GM19463 (cell line): ENCODE data around the gene BCORL1.

Experiments
- ATAC-seq: cut with Tn5 transposase; IDR thresholded peaks from one replicate; pipeline ENCODE4 v1.9.1; 2021; ENCODE audit warnings: mild to moderate bottlenecking, moderate library complexity; ENCODE audit not compliant: unreplicated experiment

The BCORL1 gene

DNA sequence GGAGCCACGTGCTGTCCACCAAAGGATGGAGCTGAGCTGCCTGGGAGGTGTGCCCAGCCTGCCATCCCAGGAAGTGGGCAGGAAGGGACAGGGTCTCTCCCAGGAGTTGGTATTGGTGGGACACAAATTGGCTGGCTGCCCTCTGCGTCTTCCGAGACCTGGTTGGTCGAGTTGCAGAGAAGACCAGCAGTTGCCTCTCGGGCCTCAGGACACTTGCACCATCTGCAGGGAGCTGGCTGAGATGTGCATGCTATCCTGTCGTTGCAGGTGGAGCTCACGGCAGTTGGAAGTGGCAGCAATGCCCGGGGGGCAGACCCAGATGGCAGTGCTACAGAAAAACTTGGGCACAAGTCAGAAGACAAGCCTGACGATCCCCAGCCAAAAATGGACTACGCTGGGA, 30.2 kb downstream of the BCORL1 start:
- no peak for ATAC-seq

DNA sequence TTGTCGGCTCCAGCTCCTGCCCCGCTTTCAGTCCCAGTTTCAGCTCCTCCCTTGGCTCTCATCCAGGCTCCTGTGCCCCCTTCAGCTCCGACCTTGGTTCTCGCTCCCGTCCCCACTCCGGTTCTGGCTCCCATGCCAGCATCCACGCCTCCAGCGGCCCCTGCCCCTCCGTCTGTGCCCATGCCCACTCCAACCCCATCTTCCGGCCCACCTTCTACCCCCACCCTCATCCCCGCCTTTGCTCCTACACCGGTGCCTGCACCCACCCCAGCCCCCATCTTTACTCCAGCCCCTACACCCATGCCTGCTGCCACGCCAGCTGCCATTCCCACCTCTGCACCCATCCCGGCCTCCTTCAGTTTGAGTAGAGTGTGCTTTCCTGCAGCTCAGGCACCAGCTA, 31.2 kb downstream of the BCORL1 start:
- ATAC-seq = no peak

DNA sequence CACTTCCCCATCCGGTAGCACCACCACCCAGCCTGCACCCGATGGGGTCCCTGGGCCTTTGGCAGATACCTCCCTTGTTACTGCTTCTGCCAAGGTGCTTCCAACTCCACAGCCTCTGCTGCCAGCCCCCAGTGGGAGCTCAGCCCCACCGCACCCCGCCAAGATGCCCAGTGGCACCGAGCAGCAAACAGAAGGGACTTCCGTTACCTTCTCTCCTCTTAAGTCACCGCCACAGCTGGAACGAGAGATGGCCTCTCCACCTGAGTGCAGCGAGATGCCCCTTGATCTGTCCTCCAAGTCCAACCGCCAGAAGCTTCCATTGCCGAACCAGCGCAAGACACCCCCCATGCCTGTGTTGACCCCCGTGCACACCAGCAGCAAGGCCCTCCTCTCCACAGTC, 31.9 kb downstream of the BCORL1 start:
- ATAC-seq = no peak

DNA sequence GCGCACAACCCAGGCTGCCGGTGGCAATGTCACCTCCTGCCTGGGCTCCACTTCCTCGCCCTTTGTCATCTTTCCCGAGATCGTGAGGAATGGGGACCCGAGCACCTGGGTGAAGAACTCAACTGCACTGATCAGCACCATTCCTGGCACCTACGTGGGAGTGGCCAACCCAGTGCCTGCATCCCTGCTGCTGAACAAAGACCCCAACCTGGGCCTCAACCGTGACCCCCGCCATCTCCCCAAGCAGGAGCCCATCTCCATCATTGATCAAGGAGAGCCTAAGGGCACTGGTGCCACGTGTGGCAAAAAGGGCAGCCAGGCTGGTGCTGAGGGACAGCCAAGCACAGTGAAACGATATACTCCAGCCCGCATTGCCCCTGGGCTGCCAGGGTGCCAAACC, 32.3 kb downstream of the BCORL1 start:
- no peak for ATAC-seq

DNA sequence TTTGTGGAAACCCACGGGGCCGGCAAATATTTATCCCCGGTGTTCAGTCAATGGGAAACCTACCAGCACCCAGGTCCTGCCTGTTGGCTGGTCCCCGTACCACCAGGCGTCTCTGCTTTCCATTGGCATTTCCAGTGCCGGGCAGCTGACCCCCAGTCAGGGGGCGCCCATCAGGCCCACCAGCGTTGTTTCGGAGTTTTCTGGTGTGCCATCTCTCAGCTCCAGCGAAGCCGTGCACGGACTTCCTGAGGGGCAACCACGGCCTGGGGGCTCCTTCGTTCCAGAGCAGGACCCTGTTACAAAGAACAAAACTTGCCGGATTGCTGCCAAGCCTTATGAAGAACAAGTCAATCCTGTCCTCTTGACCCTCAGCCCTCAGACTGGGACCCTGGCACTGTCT, 32.7 kb downstream of the BCORL1 start:
- no peak for ATAC-seq

DNA sequence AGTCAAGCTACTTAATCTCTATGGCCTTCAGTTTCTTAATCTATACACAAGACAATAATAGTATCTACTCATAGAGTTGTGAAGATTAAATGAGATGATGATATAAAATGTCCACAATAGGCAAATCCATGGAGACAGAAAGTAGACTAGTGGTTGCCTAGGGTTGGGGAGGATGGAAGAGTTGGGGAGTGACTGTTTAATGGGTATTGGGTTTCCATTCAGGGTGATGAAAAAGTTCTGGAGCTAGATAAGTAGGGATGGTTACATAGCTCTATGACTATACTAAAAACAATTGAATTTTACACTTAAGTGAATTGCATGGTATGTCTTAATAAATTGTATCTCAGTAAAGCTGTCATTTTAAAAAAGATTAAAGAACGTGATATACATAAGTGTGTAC, 35.7 kb downstream of the BCORL1 start:
- ATAC-seq = no peak

DNA sequence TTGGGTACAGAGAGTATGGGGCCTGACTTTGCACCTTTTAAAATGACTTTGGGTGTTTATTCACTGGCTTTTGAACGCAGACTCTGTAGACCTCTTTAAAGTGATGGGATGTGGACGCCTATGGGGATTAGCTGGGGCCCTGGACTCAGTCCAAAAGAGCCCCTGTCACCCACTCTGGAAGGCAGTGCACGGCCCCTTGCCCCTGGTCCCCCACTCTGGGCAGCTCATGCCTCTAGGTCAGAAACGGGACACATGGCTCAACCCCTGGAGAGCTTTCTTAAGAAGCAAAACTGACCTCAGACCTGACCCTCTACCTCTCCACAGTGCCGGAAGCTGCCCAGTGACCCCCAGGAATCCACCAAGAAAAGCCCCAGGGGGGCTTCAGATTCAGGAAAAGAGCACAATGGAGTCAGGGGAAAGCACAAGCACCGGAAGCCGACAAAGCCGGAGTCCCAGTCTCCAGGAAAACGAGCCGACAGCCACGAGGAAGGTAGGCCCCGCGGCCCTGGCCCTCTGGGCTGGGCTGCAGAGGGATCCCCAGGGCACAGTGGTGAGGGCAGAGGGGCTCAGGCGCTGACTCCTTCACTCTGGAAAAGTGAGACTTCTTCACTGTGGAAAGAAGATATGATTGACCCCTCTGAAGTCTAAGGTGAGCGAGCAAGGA, 38.4 kb downstream of the BCORL1 start:
- no peak for ATAC-seq

DNA sequence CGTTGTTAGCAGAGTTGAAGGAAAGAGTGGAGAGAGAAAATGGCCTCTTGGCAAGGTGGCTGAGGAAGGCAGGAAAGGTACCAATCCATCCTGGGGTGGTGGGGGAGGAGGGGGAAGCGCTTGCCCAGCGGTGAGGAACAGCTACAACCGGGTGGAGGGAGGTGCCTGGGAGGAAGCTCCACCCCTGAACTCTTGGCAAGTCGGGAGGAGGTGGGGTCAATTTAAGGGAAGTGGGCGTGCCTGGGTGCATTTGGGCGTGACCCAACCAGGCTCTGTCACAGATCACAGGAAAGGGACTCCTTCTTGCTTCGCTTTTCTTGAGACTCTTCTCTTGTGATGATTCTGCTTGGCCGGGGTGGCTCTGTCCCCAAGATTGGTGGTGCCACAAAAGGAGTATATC, 41.7 kb downstream of the BCORL1 start:
- peak; percentile 100 for ATAC-seq

DNA sequence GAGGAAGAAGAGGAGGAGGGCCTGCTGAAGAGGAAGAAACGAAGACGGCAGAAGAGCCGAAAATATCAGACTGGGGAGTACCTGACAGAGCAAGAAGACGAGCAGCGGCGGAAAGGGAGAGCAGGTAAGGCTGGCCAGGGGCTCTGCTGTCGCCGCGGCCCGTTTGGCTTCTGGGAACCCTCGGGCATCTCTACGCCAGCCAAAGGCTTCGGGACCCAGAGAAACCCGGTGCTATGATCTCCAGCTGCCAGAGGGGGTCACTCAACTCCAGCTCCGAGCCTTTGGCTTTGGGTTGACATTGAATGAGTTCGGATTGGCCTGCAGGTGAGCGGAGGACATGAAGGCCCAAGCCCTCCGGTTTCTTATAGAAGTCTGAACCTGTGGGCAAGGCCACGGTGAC, 42.8 kb downstream of the BCORL1 start:
- ATAC-seq = no peak

DNA sequence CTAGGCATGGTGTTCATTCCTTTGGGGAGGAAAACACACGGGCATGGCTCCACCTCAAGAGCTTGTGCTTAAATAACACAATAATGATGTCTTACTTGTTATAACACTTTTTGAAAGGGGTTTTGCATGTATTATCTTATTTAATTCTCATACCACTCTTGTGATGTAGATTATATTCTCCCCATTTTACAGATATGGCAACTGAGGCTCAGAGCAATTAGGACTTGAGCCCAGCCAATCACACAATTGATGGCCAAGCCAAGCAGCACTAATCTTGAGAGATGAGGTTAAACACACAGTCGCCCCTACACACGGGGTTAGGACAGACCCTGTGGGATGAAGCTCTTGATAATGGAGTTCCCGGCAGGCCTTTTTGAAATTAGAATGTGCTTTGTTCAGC, 45.1 kb downstream of the BCORL1 start:
- ATAC-seq = no peak

DNA sequence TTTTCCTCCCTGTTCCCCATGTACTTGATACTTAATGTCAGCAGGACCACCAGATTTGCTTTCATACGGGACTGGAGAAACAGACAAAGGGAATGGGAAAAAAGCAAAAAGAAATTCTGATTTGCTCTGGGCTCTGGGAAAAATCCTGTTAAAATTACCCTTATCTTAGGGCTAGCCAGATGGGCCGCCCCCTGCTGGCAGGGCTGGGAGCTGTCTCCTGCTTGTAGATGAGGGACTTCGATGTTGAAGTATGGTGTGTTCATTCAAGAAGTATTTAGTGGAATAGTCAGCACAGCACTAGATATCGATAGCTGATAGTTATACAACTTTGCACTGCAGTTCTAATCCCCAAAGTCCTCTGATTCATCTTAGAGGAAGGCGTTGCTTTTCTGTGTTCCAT, 45.8 kb downstream of the BCORL1 start:
- ATAC-seq = no peak

DNA sequence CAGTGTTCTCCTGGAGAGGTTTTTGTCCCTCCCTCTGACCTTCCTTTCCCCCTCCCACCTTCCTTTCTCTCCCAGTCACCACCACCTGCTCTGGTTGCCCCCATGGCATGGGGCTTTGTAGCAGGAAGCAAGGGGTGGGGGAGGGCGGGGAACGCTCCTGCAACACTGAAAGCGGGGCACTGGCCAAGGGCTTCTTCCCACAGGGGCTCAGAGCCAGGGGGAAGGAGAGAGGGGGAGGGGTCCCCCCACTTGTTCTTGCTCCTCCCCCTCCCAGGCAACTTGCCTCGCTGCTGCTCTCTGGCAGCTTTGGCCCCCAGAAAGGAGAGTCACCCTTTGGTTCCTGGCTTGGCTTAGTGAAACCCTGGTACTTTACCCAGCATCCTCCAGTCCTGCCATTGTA, 48.4 kb downstream of the BCORL1 start:
- ATAC-seq = no peak

DNA sequence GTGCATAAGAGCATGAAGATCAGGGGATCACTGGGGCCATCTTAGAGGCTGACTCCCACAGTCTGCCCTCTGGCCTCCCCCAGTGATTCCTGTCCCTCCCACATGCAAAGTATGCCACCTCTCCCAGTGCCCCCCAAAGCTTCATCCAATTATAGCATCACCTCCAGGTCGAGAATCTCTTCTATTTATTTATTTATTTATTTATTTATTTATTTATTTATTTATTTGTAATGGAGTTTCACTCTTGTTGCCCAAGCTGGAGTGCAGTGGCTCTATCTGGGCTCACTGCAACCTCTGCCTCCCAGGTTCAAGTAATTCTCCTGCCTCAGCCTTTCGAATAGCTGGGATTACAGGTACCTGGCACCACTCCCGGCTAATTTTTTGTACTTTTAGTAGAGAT, 50.1 kb downstream of the BCORL1 start:
- ATAC-seq = no peak

DNA sequence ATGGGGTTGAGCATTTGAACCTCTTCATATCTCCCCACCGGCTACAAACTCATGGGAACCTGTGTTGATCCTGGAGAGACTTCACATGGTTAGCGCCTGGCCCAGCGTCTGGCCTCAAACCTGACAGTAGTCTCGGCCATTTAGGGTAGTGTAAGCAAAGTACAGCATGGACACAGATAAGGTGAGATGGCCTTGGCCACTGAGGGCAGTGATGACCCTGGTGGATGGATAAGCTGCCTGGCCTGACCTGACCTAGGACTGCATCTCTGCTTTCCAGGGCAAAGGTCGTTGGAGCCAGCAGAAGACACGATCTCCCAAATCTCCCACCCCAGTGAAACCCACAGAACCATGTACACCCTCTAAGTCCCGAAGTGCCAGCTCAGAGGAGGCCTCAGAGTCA, 51.7 kb downstream of the BCORL1 start:
- no peak for ATAC-seq

DNA sequence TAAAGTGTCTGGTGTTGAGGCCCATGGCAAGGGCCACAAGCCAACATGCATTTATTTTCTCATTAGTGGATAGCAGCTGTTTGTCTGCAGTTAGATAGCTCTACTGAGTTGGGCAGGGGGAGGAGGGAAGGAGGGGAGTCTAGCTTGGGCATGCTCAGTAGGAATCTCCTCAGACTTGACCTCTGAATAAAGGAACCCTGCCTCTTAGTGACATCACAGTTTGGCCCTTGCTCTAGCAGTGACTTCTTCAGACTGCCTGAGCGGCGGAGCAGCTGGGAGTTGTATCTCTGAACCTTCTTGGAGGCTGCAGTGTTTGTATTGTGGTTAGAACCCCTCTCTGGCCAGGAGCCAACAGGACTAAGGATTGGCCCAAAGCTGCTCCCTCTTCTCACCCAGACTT, 57.4 kb downstream of the BCORL1 start:
- ATAC-seq = no peak

DNA sequence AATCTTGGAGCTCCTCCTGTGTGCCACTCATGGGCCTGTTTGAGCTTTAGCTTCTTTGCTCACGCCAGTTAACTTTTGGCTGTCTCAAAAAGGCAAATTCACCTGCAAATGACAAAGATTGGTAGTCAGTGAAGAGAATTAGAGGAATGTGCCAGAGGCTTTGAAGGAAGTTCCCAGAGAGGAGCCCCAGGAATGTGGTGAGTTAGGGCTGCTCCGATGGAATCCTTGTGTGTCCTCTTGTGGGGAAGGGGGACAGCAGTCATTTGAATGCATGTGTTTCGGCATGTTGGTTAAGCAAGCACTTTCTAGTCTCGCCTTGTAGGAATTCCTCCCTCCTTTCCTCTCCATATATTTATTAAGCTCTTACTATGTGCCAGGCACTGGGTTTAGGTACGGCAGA, 65.0 kb downstream of the BCORL1 start:
- ATAC-seq = no peak

DNA sequence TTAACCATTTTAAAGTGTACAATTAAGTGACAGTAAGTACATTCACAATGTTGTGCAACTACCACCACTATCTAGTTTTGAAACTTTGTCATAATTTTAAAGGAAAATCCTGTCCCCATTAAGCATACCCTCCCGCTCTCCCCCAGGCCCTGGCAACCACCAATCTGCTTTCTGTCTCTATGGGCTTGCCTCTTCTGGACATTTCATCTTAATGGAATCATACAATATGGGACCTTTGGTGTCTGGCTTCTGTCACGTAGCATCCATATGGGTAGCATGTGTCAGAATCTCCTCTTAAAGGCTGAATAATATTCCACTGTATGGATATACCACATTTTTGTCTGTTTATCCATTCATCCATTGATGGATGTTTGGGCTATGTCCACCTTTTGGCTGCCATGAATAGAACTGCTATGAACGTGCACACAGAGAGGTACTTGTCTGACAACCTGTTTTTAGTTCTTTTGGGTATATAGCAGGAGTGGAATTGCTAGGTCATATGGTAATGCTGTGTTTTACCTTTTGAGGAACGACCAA, 66.3 kb downstream of the BCORL1 start:
- no peak for ATAC-seq

DNA sequence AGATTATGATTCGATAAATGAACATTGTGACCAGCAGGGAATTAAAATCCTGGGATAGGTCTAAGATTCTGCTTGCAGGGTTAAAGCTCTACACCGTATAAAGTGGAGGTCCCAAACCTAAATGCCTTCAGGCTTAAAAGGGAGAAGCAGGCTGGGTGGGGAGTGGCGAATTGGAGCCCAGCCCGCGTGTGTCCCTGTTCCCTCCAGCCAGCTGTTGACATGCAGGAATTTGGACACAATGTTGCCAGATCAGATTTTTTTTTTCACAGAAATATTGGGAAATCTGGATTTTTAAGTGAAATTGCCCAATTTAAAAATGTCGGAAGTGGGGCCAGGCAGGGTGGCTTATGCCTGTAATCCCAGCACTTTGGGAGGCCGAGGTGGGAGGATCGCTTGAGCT, 67.4 kb downstream of the BCORL1 start:
- no peak for ATAC-seq

DNA sequence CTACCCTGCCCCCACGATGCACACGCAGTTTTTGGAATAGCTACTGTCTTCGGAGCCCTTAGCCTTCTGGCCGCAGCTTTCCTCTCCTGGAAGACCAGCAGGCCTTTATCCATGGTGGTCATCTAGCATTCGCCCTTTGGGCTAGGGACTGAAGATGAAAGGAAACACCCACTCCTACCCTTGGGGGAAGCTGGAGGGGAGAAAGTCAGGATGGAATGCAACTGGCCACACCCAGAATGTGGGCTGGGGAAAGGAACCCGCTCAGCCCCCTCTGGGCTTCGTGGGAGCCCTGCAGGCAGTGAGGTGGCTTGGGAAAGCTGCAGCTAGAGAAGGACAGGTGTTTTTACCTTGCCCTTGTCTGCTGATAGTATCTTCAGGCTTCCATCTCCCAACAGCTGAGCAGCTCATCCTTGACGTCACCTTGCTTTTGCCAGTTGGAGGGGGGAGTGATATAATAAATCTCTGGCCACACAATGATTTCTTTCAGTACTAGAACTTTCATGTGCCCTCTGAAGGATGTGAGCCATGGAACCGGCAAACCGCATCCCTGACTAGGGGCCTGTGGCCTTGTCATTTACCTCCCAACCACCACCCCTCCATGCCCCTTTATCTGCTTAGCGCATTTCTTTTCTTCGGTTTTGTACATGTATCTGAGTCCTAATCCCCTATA, 68.9 kb downstream of the BCORL1 start:
- ATAC-seq = no peak

DNA sequence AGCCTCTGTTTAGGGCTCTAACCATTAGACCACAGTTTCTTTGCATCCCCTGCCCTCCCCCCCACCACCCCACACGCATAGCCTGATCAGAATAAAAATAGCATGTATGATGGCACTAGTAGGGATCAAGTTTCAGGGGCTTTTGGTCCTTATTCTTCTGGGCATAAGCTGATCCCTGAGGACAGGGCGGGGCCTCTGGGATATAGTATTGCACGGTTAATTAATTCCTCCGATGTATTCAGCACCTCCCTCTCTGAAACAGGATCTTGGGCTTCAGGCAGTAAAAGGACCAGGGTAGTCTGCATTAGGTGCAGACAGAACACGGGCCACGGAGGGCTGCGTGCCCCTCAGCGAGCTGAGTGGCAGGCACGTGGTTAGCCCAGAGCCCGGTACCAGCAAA, 70.8 kb downstream of the BCORL1 start:
- ATAC-seq = no peak

DNA sequence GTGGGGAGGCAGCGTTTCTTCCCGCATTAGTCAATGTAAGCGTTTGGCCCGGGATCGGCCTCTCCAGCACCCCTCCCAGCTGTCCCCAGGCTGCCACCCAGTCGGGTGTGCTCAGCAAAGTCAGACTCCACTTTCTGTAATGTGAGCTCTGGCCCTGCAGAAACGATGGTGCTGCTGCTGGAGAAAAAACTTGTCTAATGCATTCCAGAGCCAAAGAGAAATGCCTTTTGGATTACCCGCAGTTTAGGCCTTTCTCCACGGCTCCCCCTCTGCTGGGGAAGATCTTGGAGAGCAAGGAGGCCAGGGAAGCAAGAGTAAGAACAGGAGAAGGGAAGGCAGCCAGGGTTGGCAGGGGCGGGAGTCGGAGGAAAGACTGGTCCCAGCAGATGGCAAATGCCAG, 72.7 kb downstream of the BCORL1 start:
- no peak for ATAC-seq

DNA sequence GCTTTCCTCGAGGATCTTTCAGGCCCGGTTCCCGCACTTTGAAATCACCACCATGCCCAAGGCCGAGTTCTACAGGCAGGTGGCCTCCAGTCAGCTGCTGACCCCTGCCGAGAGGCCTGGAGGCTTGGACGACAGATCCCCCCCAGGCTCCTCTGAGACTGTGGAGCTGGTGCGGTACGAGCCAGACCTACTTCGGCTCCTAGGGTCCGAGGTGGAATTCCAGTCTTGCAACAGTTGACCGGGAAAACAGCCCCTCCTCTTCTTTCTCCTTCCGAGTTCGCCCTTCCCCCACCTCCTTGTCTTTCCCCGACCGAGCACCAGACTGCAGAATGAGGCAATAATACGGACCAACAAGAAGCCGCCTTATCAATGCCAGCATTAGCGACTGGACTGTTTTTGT, 73.5 kb downstream of the BCORL1 start:
- no peak for ATAC-seq

DNA sequence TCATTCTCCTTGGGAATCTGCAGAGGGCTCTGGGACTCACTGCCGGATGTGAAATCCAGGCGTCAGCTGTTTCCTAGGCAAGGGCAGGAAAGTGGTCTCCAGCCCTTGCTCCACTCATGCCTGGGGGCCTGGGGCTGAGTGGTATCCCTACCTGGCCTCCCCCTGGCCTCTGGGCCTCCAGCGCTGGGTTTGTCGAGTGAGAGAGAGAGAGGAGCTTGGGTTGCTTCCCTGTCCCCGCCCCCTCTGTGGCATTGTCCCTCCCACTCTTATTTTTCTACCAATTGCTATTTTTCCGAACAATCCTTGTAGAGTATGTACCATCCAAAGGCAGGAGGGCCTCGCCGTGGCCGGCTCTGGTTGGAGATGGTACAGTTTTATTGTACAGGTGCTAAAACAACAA, 74.8 kb downstream of the BCORL1 start:
- ATAC-seq = no peak
